A673 (cell line): ENCODE measurements around the gene SIRPA. TPM values are rescaled to one million over a fixed set of nuclear protein-coding genes. Genes with fewer than 3 reads are reported as not detected.

Experiments used
- BruUV-seq: library from RNA; stranded (reverse); fragments of 400-500 nt; replicated peaks from 2 replicates; lab custom pipeline; 2021; lab: Mats Ljungman, UMichigan
- CTCF ChIA-PET: fragments of 300-600 bp; sonication (Branson Sonifier 250); formaldehyde crosslinking; loops from one replicate; lab custom pipeline; 2022; ENCODE audit warnings: antibody characterized with exemption; lab: Charles Lee
- POLR2A ChIA-PET: fragments of 300-600 bp; sonication (Branson Sonifier 250); formaldehyde crosslinking; loops from one replicate; lab custom pipeline; 2022; ENCODE audit warnings: antibody characterized with exemption; ENCODE audit not compliant: low non-redundant PET; lab: Charles Lee
- DNase-seq: peaks from one replicate; pipeline ENCODE4 v3.0.0-alpha.2; 2015; ENCODE audit warnings: low spot score
- H3K27ac ChIP-seq: fragments of 200-600 bp; sonication (generic); 2 replicates; pipeline ENCODE4 v1.5.1; 2016; ENCODE audit warnings: mixed run types, low read depth, mild to moderate bottlenecking, mixed read lengths, antibody characterized with exemption, low read length; ENCODE audit not compliant: poor library complexity, severe bottlenecking
- H3K27me3 ChIP-seq: fragments of 200-600 bp; sonication (generic); replicated peaks from 2 replicates; pipeline ENCODE4 v1.6.1; 2017; ENCODE audit warnings: mixed run types, low read depth, mild to moderate bottlenecking, mixed read lengths, antibody characterized with exemption, low read length; ENCODE audit not compliant: insufficient read depth, poor library complexity
- H3K36me3 ChIP-seq: fragments of 200-600 bp; sonication (generic); 2 replicates; pipeline ENCODE4 v1.6.1; 2016; ENCODE audit warnings: mixed run types, mild to moderate bottlenecking, mixed read lengths, antibody characterized with exemption, low read length; ENCODE audit not compliant: insufficient read depth, poor library complexity, severe bottlenecking
- H3K4me1 ChIP-seq: fragments of 200-600 bp; sonication (generic); 2 replicates; pipeline ENCODE4 v1.6.1; 2017; ENCODE audit warnings: mixed run types, mild to moderate bottlenecking, mixed read lengths, antibody characterized with exemption, low read length; ENCODE audit not compliant: insufficient read depth, poor library complexity, severe bottlenecking
- H3K4me3 ChIP-seq: fragments of 200-600 bp; sonication (generic); 2 replicates; pipeline ENCODE4 v1.5.1; 2016; ENCODE audit warnings: low read depth, mixed run types, mild to moderate bottlenecking, mixed read lengths, low read length; ENCODE audit not compliant: poor library complexity, severe bottlenecking
- H3K9me3 ChIP-seq: fragments of 200-600 bp; sonication (generic); 2 replicates; pipeline ENCODE4 v1.6.1; 2016; ENCODE audit warnings: mixed run types, low read depth, mild to moderate bottlenecking, mixed read lengths, antibody characterized with exemption, low read length; ENCODE audit not compliant: poor library complexity, severe bottlenecking
- CTCF ChIP-seq: fragments of 300-800, 200-600 bp; sonication (generic); conservative IDR thresholded peaks from 2 replicates; pipeline ENCODE4 v1.5.1; 2017; ENCODE audit warnings: low read depth, mild to moderate bottlenecking, antibody characterized with exemption, low read length, moderate library complexity, mixed read lengths
- EZH2 ChIP-seq: fragments of 200-600 bp; sonication (generic); IDR thresholded peaks from 2 replicates; pipeline ENCODE4 v1.6.1; 2017; ENCODE audit warnings: borderline replicate concordance, low read depth, mild to moderate bottlenecking, mixed read lengths, antibody characterized with exemption, low read length; ENCODE audit not compliant: poor library complexity, severe bottlenecking
- intact Hi-C: fragments of 100-400 bp; cut with micrococcal nuclease; formaldehyde crosslinking; loops from one replicate; pipeline ENCODE4 v1.10.0; 2022; ENCODE audit not compliant: unreplicated experiment
- total RNA-seq: library from RNA; stranded (reverse); gene quantifications from 2 replicates; pipeline ENCODE4 v1.2.3, GENCODE V29; 2021

The SIRPA gene
- total RNA-seq, 1 experiment from 2014 or later = 81.0 TPM

GRCh38 chr20:1893721-1894470 lies 1.3 kb upstream of the SIRPA start:
- no TSS peak for BruUV-seq
- ChIA-PET POLR2A (no interaction called here), CTCF (no interaction called here)
- intact Hi-C loops = no loop called here
- TF ChIP-seq EZH2 (no peak), CTCF (no peak)
- peaks cover 68% of the 10 kb centered on the region for H3K4me1 ChIP-seq
- peak overlapping the region; percentile 88 for H3K4me3 ChIP-seq
- H3K27ac ChIP-seq = peak overlapping the region; percentile 92
- H3K27me3 ChIP-seq = no peaks in the 10 kb centered on the region
- H3K36me3 ChIP-seq = peaks cover 10% of the 10 kb centered on the region
- no peak for DNase-seq
- H3K9me3 ChIP-seq = no peaks in the 10 kb centered on the region

GRCh38 chr20:1894471-1894950 lies 696 bp upstream of the SIRPA start:
- peak overlapping the region; percentile 92 for H3K27ac ChIP-seq
- peak overlapping the region; percentile 88 for H3K4me3 ChIP-seq
- DNase-seq = peak; percentile 56
- intact Hi-C loops = no loop called here
- BruUV-seq = no TSS peak
- ChIA-PET POLR2A (no interaction called here), CTCF (no interaction called here)
- peaks cover 10% of the 10 kb centered on the region for H3K36me3 ChIP-seq
- TF ChIP-seq CTCF = no peak
- TF ChIP-seq EZH2 = no peak
- H3K4me1 ChIP-seq = peaks cover 69% of the 10 kb centered on the region
- H3K27me3 ChIP-seq = no peaks in the 10 kb centered on the region
- no peaks in the 10 kb centered on the region for H3K9me3 ChIP-seq

- BruUV-seq = TSS peak; percentile 33
- no peak for TF ChIP-seq CTCF
- TF ChIP-seq EZH2 = no peak
- ChIA-PET POLR2A (no interaction called here), CTCF (interaction anchor here (1.1 kb wide), 1 partner anchor 94 kb away, joined by 4 read pairs; no protein-coding TSS in a partner anchor)
- no peaks in the 10 kb centered on the region for H3K27me3 ChIP-seq
- H3K9me3 ChIP-seq = no peaks in the 10 kb centered on the region
- no peak for DNase-seq
- peak overlapping the region; percentile 92 for H3K27ac ChIP-seq
- H3K4me1 ChIP-seq = peaks cover 68% of the 10 kb centered on the region
- intact Hi-C loops = loop anchor here (2.0 kb wide), 1 partner anchor 57 kb away; no protein-coding TSS in a partner anchor
- peaks cover 14% of the 10 kb centered on the region for H3K36me3 ChIP-seq
- peak overlapping the region; percentile 88 for H3K4me3 ChIP-seq
Measured at GRCh38 chr20:1895674-1896483, 672 bp downstream of the SIRPA start.
